DND-41 (cell line): Measurements from ENCODE around the gene PAM16.

Experiments used
- ATAC-seq: fragments of 200-7000 bp; cut with Tn5 transposase; 3 replicates; pipeline ENCODE4 v1.9.1; 2021; ENCODE audit warnings: low read depth; ENCODE audit not compliant: insufficient read depth
- DNase-seq: peaks from one replicate; pipeline ENCODE4 v3.0.0-alpha.2; 2020
- H2AFZ ChIP-seq: 2 replicates; pipeline ENCODE4 v1.6.0; 2012; ENCODE audit warnings: low read depth, low read length
- H3K27ac ChIP-seq: 2 replicates; pipeline ENCODE4 v1.5.1; 2012; ENCODE audit warnings: low read length, inconsistent platforms
- H3K27me3 ChIP-seq: fragments of 200-600 bp; sonication (generic); 2 replicates; pipeline ENCODE4 v1.6.0; 2012; ENCODE audit warnings: low read length, mild to moderate bottlenecking, inconsistent platforms; ENCODE audit not compliant: insufficient read depth, poor library complexity
- H3K36me3 ChIP-seq: 2 replicates; pipeline ENCODE4 v1.5.1; 2012; ENCODE audit warnings: low read length, inconsistent platforms; ENCODE audit not compliant: insufficient read depth
- H3K4me1 ChIP-seq: 2 replicates; pipeline ENCODE4 v1.5.1; 2012; ENCODE audit warnings: mild to moderate bottlenecking, low read length; ENCODE audit not compliant: insufficient read depth
- H3K4me2 ChIP-seq: 2 replicates; pipeline ENCODE4 v1.6.0; 2012; ENCODE audit warnings: mild to moderate bottlenecking, moderate library complexity, low read length, inconsistent platforms; ENCODE audit not compliant: insufficient read depth
- H3K4me3 ChIP-seq, 2 experiments: fragments of 200-600 bp in 1 of 2; shearing (Covaris generic) in 1 of 2; 2 replicates each; pipeline ENCODE4 v1.5.1; 2012 to 2016; ENCODE audit warnings: inconsistent platforms in 2 of 2, low read length in 2 of 2, mild to moderate bottlenecking in 2 of 2, low read depth in 1 of 2, moderate library complexity in 1 of 2
- H3K79me2 ChIP-seq: 2 replicates; pipeline ENCODE4 v1.6.0; 2012; ENCODE audit warnings: low read length, inconsistent platforms; ENCODE audit not compliant: insufficient read depth
- H3K9ac ChIP-seq: 2 replicates; pipeline ENCODE4 v1.6.0; 2012; ENCODE audit warnings: low read depth, mild to moderate bottlenecking, inconsistent platforms, low read length, moderate library complexity
- H3K9me3 ChIP-seq: 2 replicates; pipeline ENCODE4 v1.5.1; 2012; ENCODE audit warnings: low read length, moderate library complexity, mild to moderate bottlenecking, inconsistent platforms; ENCODE audit not compliant: insufficient read depth, severe bottlenecking
- H4K20me1 ChIP-seq: 2 replicates; pipeline ENCODE4 v1.6.0; 2012; ENCODE audit warnings: low read length; ENCODE audit not compliant: insufficient read depth
- CTCF ChIP-seq: IDR thresholded peaks from 2 replicates; pipeline ENCODE4 v1.5.1; 2012; ENCODE audit warnings: borderline replicate concordance, low read length, moderate library complexity, mild to moderate bottlenecking; ENCODE audit not compliant: poor library complexity, severe bottlenecking; ENCODE audit errors: extremely low read depth
- EZH2 ChIP-seq: IDR thresholded peaks from 3 replicates; pipeline ENCODE4 v1.6.1; 2012; ENCODE audit warnings: borderline replicate concordance, low read depth, mild to moderate bottlenecking, moderate library complexity, low read length, inconsistent platforms; ENCODE audit not compliant: severe bottlenecking

Gene PAM16

GRCh38 chr16:4385066-4385788, 34.1 kb upstream of the PAM16 start:
- H2AFZ ChIP-seq: no peak overlapping the region
- H3K9me3 ChIP-seq: no peaks in the 10 kb centered on the region
- H3K27me3 ChIP-seq: no peaks in the 10 kb centered on the region
- H3K4me3 ChIP-seq: no peak overlapping the region
- H3K4me1 ChIP-seq: no peaks in the 10 kb centered on the region
- ATAC-seq: no peak
- H3K36me3 ChIP-seq: peaks cover 72% of the 10 kb centered on the region
- H3K9ac ChIP-seq: no peak overlapping the region
- TF ChIP-seq CTCF (no peak), EZH2 (no peak)
- no peak overlapping the region for H3K4me2 ChIP-seq
- DNase-seq: no peak
- H3K79me2 ChIP-seq: no peaks in the 10 kb centered on the region
- peaks cover 35% of the 10 kb centered on the region for H4K20me1 ChIP-seq
- H3K27ac ChIP-seq: no peak overlapping the region

GRCh38 chr16:4384509-4384942, 33.4 kb upstream of the PAM16 start:
- H3K4me2 ChIP-seq: no peak overlapping the region
- H3K27me3 ChIP-seq: no peaks in the 10 kb centered on the region
- H3K4me3 ChIP-seq: no peak overlapping the region
- no peak overlapping the region for H3K9ac ChIP-seq
- TF ChIP-seq CTCF (no peak), EZH2 (no peak)
- H3K4me1 ChIP-seq: no peaks in the 10 kb centered on the region
- H3K36me3 ChIP-seq: peaks cover 66% of the 10 kb centered on the region
- H3K79me2 ChIP-seq: no peaks in the 10 kb centered on the region
- no peak overlapping the region for H3K27ac ChIP-seq
- peaks cover 29% of the 10 kb centered on the region for H4K20me1 ChIP-seq
- ATAC-seq: no peak
- no peak for DNase-seq
- H2AFZ ChIP-seq: no peak overlapping the region
- H3K9me3 ChIP-seq: no peaks in the 10 kb centered on the region

GRCh38 chr16:4383591-4384444, 32.7 kb upstream of the PAM16 start:
- H3K27me3 ChIP-seq: no peaks in the 10 kb centered on the region
- H3K4me1 ChIP-seq: no peaks in the 10 kb centered on the region
- ATAC-seq (no peak), DNase-seq (no peak)
- no peak overlapping the region for H3K9ac ChIP-seq
- H3K36me3 ChIP-seq: peaks cover 59% of the 10 kb centered on the region
- H3K27ac ChIP-seq: no peak overlapping the region
- H3K79me2 ChIP-seq: no peaks in the 10 kb centered on the region
- no peaks in the 10 kb centered on the region for H3K9me3 ChIP-seq
- H3K4me2 ChIP-seq: no peak overlapping the region
- TF ChIP-seq EZH2 (no peak), CTCF (no peak)
- H2AFZ ChIP-seq: no peak overlapping the region
- H4K20me1 ChIP-seq: peaks cover 28% of the 10 kb centered on the region
- no peak overlapping the region for H3K4me3 ChIP-seq
